Skin of body (tissue), 2 donors: Measurements from ENCODE around the gene RHOA. TPM values are rescaled to one million over a fixed set of nuclear protein-coding genes. Genes with fewer than 3 reads are reported as not detected.
"Not testable (repeated sequence)": the region's sequence is repeated elsewhere in the genome, so short reads cannot be mapped to it uniquely, and the experiment has no call there.

Source experiments
- DNase-seq: peaks from one replicate; lab custom pipeline; 2025; lab: John Stamatoyannopoulos, UW
- total RNA-seq: library from RNA; depleted of rRNA; stranded (reverse); fragments of >200 nt; gene quantifications from one replicate; pipeline ENCODE4 v1.2.3, GENCODE V29; 2014

Gene RHOA
- total RNA-seq, 1 donor from 2014 or later, result 262 TPM

DNA sequence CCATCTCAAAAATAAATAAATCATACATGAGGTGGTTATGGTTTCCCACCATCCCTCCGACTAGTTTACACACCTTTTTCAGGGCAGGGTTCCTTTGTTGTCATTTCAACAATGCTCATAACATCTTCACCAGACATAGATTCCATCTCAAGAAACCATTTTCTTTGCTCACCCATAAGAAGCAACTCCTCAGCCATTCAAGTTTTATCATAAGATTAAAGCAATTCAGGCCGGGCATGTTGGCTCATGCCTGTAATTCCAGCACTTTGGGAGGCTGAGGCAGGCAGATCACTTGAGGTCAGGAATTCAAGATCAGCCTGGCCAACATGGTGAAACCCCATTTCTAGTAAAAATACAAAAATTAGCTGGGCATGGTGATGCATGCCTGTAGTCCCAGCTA lies 83.4 kb downstream of the RHOA start:
- not testable (repeated sequence) for DNase-seq

DNA sequence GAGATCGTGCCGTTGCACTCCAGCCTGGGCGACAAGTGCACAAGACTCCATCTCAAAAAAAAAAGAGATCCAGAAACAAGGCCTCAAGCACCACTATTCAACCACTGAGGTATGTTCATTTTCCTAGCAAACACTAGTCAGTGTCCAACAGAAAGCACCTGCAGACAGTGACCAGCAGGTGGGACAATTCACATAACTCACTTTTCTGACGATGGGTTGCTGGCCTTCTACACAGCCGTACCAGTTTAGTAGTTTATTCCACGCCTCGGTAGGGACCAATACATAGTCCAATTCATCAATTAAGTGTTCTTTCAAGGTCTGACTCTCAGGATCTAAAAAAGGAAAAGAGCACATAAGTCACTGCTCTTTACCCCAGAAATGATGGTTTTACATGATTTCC lies 84.3 kb downstream of the RHOA start:
- DNase-seq, result no peak

GRCh38 chr3:49324768-49325167 lies 87.0 kb downstream of the RHOA start:
- DNase-seq, result no peak

DNA sequence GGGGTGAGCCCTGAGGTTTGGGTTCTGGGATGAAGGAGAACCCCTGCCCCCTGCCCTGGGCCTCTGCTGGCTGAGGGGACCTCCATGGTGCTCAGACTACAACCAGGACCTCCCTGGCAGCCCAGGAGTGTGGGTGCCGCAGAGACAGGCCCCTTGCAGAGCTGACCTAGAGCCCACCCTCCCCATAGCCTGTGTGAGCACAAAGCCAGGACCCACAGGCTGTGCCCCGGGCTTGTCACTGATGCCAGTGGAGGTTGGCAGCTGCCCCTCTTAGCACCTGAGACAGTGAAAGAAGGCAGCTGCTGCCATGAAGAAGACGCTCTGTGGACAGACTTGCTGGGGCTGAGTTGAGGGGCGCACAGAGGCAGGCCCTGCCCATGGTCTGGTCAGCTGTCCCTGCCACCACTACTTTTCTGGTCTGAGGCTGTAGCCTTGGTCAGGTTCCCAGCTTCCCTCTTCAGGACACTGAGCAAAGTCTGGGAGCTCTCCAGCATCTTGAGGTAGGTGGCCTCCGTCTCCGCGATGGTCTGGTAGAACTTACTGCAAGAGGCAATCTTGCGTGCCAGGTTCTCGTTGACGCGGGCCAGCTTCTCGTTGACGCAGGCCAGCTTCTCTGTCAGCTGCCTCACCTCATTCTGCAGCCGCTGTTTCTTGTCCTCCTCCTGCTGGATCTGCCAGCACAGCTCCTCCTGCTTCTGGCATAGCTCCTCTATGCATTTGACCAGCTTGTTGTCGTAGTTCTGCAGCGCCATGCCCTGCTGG lies 94.9 kb downstream of the RHOA start:
- no peak for DNase-seq

GRCh38 chr3:49313896-49314688 lies 97.7 kb downstream of the RHOA start:
- no peak for DNase-seq

DNA sequence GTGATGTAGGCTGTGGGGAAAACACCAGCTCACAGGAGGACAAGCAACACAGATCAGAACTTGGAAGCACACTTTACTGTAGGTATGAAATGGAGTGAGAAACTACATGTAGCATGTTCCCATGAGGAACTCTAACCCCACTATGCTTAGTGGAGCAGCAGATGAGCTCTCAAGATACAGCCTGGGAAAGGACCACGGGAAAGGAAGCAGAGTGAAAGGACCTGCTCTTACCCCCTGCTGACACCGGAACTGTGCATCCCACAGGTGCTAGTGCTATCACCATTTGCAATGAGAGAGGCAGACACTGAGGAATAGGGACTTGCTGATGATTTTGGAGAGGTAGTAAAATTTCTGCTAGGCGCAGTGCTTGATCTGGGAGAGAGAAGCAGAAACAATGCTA lies 100.5 kb downstream of the RHOA start:
- DNase-seq, result no peak

GRCh38 chr3:49310677-49311076 lies 101.1 kb downstream of the RHOA start:
- no peak for DNase-seq

Other genes starting within 250 kb of the RHOA start
- 9.7 TPM for gene CCDC71, start 245.6 kb downstream of the RHOA start, total RNA-seq
- gene KLHDC8B, start 240.4 kb downstream of the RHOA start, total RNA-seq, result 32.6 TPM
- 2.7 TPM for gene C3orf62, start 134.7 kb downstream of the RHOA start, total RNA-seq
- 34.0 TPM for gene USP4, start 71.9 kb downstream of the RHOA start, total RNA-seq
- gene GPX1, start 53.6 kb downstream of the RHOA start, total RNA-seq, result 60.5 TPM
- gene TCTA, start 447 bp upstream of the RHOA start, total RNA-seq, result 6.7 TPM
- gene AMT, start 10.5 kb upstream of the RHOA start, total RNA-seq, result 6.7 TPM
- 1.7 TPM for gene NICN1, start 17.3 kb upstream of the RHOA start, total RNA-seq
- gene DAG1, start 58.3 kb upstream of the RHOA start, total RNA-seq, result 32.9 TPM
- gene BSN, start 142.5 kb upstream of the RHOA start, total RNA-seq, result 0.39 TPM